Testis (tissue), 2 donors: ENCODE measurements around the gene CHIT1.

Experiments used
- CTCF ChIP-seq, 3 experiments: fragments of 450-650 bp in 2 of 3; fragments of 200-600 bp in 1 of 3; sonication (generic) in 1 of 3; IDR thresholded peaks; one replicate each; pipeline ENCODE4 v1.5.1; 2016 to 2019; ENCODE audit warnings: antibody characterized with exemption in 3 of 3, mild to moderate bottlenecking in 2 of 3, moderate library complexity in 1 of 3
- POLR2A ChIP-seq: fragments of 450-650 bp; IDR thresholded peaks from one replicate; pipeline ENCODE4 v1.6.1; 2017; ENCODE audit warnings: antibody characterized with exemption, mild to moderate bottlenecking, moderate library complexity

- TF ChIP-seq CTCF (IDR thresholded peaks at IDR 0.05), result no peak
- TF ChIP-seq POLR2A, result no peak
Observed at GRCh38 chr1:203244776-203245175, 15.3 kb upstream of the CHIT1 start.
